Stimulated activated CD4-positive, alpha-beta T cell treated with anti-CD3 and anti-CD28 coated beads, Interleukin-15, amount 100 ng/mL, for 24 hours (primary cell): Measurements from ENCODE around the gene SERPINA5.
"Not testable (repeated sequence)": the region's sequence is repeated elsewhere in the genome, so short reads cannot be mapped to it uniquely, and the experiment has no call there.

ENCODE experiments used
- DNase-seq: peaks from one replicate; pipeline ENCODE4 v3.0.0-alpha.2; 2020

Gene SERPINA5

GRCh38 chr14:94577472-94577871 lies 3.8 kb upstream of the SERPINA5 start:
- not testable (repeated sequence) for DNase-seq

GRCh38 chr14:94578712-94579111 lies 2.5 kb upstream of the SERPINA5 start:
- DNase-seq = no peak

- no peak for DNase-seq
These were observed 1.0 kb downstream of the SERPINA5 start for GRCh38 chr14:94582199-94582750.

- no peak for DNase-seq
These were observed 1.6 kb downstream of the SERPINA5 start for GRCh38 chr14:94582851-94583250.

- no peak for DNase-seq
These were observed 2.3 kb downstream of the SERPINA5 start for GRCh38 chr14:94583557-94583956.

GRCh38 chr14:94584591-94585280 lies 3.5 kb downstream of the SERPINA5 start:
- no peak for DNase-seq

GRCh38 chr14:94586635-94587034 lies 5.4 kb downstream of the SERPINA5 start:
- no peak for DNase-seq

GRCh38 chr14:94588311-94588710 lies 7.1 kb downstream of the SERPINA5 start:
- DNase-seq = no peak

GRCh38 chr14:94591073-94591472 lies 9.8 kb downstream of the SERPINA5 start:
- no peak for DNase-seq

GRCh38 chr14:94591871-94592270 lies 10.6 kb downstream of the SERPINA5 start:
- no peak for DNase-seq

GRCh38 chr14:94592457-94592856 lies 11.2 kb downstream of the SERPINA5 start:
- no peak for DNase-seq

GRCh38 chr14:94593376-94593748 lies 12.1 kb downstream of the SERPINA5 start:
- no peak for DNase-seq

- DNase-seq = no peak
These were observed 12.7 kb downstream of the SERPINA5 start for GRCh38 chr14:94593749-94594431.

- DNase-seq = no peak
These were observed 13.2 kb downstream of the SERPINA5 start for GRCh38 chr14:94594441-94594840.

GRCh38 chr14:94595912-94596311 lies 14.7 kb downstream of the SERPINA5 start:
- DNase-seq = no peak

- DNase-seq = no peak
These were observed 15.1 kb downstream of the SERPINA5 start for GRCh38 chr14:94596361-94596760.

GRCh38 chr14:94597788-94598187 lies 16.6 kb downstream of the SERPINA5 start:
- DNase-seq = no peak

GRCh38 chr14:94598506-94598815 lies 17.2 kb downstream of the SERPINA5 start:
- DNase-seq = no peak

- DNase-seq = no peak
These were observed 17.8 kb downstream of the SERPINA5 start for GRCh38 chr14:94598816-94599655.

- DNase-seq = no peak
These were observed 18.4 kb downstream of the SERPINA5 start for GRCh38 chr14:94599656-94600004.

- DNase-seq = no peak
These were observed 18.9 kb downstream of the SERPINA5 start for GRCh38 chr14:94600148-94600545.

- no peak for DNase-seq
These were observed 20.7 kb downstream of the SERPINA5 start for GRCh38 chr14:94601884-94602391.

- DNase-seq = no peak
These were observed 21.5 kb downstream of the SERPINA5 start for GRCh38 chr14:94602722-94603121.

GRCh38 chr14:94605361-94605760 lies 24.1 kb downstream of the SERPINA5 start:
- DNase-seq = no peak
